Metanephros (tissue), 2 donors: ENCODE measurements around the gene MIAT. TPM values are rescaled to one million over a fixed set of nuclear protein-coding genes. Genes with fewer than 3 reads are reported as not detected.

Experiments used
- small RNA-seq: library from RNA; depleted of rRNA; stranded (forward); fragments of <200 nt; gene quantifications from one replicate; pipeline ENCODE3, GENCODE V24; 2014; ENCODE audit warnings: low replicate concordance
- total RNA-seq: library from RNA; depleted of rRNA; stranded (reverse); fragments of >200 nt; gene quantifications from one replicate; pipeline ENCODE4 v1.2.3, GENCODE V29; 2014

The MIAT gene
- 2.6 TPM for total RNA-seq

DNA sequence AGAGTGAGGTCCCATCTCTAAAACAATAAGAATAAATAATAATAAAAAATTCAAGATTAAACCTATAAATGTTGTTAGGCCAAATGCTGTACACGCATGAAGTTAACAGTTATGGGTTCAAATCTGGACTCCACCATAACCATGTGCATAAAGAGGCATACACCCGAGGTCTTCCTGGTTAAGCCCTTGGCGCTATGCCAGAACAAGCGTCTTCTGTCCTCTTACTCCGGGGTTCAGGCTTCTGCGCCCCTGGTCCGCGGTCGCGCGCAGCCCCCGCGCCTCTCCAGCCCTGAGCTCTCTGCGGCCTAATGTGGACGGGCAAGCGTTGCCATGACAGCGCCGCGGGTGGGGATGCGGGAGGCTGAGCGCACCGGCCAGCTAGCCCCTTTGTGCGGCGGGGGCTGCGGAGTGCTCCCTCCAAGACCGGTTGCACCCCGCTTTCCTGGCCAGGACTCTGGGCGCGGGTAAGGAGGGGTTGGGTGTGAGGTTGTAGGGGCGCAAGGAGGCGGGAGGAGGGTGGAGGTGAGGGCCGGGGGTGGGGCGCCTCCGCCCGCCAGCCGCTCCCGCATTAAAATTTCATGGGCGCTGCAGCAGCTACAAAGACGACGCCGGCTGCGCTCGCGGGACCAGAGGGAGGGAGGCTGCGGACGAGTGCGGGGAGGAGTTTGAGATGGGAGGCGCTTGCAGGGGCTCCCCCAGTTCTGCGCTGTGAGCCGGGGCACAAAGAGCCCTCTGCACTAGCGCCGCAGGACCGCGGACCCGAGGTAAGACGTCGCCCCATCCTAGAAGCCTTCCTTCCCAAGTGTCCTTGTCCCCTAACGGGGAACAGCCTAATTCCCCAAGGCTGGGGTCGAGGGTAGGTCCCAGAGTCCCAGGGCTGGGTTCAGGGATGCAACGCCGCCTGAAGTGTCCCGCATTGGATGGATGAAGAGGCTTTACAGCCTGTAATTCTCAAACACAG is at the start of gene MIAT:
TSS of gene MIAT (plus strand) at position 698 of the 961 bp plus-strand sequence.

DNA sequence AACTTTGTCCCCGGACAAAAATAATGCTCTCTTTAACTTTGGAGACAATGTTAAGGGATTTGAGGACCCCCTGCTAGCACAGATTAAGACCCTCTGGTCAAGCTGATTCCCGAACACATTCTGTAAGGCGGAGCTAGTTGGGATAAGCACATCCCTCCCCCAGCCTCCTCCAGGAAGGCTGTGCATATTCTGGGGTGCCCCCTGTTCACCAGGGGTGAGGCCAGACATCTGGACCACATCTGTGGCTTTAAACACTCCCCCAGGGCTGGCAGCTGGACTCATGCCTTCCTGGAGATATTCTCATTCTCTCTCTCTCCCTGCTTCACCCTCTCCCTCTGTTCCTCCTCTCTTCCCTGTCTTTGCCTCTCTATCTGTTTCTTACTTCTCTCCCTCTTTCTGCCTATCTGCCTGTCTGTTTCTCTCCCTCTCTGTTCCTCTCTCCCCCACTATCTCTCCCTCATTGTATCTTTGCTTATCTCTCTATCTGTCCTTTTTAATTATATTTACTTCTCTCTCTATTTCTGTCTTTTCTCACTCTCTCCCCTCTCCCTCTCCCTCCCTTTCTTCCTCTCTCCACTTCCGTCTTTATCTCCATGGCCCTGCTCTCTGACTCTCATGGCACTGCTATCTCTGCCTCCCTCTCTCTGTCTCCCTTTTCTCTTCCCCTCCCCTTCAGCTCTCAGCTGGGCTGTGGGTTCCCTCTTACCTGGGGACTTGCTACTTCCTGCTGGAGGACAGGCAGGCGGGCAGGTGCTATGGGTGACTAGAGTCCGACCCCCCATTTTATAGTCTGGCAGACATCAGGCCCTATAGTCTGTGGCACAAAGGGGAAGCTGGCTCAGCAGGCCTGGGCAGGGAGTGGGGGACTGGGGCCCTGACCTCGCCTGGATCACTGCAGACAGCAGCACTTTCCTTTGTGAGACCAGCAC is 39.9 kb upstream of the MIAT start, which contains the start of gene CRYBB1:
TSS of gene CRYBB1 (minus strand) at position 757 of the 929 bp plus-strand sequence. CDS start 1,708 bp downstream, outside the sequence.

DNA sequence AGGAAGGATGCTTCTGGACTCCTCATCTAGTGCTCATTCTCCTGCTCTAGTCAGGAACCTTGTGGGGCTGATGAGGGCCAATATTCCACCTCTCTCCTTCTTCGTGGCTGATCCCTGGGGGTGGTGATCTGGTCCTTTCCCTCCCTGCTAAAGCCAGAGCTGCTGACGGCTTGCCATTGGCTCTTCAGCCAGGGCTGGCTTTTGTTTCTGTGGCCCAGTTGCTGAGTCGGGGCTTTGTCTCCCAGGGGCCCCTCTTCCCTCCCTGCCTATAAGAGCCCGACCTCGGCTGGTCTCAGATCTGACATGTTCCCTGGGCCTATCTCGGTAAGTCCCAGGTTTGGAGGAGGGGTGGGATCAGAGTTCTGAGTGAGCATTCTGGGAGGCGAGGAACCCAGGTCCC is 35.7 kb upstream of the MIAT start, which contains the start of gene CRYBA4:
TSS of gene CRYBA4 (plus strand) at position 301 of the 400 bp plus-strand sequence. CDS start 634 bp downstream, outside the sequence.

Small RNA genes within 50 kb of the gene (small RNA-seq; reads per million reads assigned to genes)
- gene RF01874 = not detected

Other genes starting within 250 kb of the MIAT start
- gene ASPHD2, start 228.3 kb upstream of the MIAT start, total RNA-seq = 2.7 TPM
- 45.5 TPM for gene HPS4, start 173.8 kb upstream of the MIAT start, total RNA-seq
- gene SRRD, start 173.7 kb upstream of the MIAT start, total RNA-seq = 16.3 TPM
- gene TFIP11, start 145.1 kb upstream of the MIAT start, total RNA-seq = 22.8 TPM
- 48.9 TPM for gene TPST2, start 67.5 kb upstream of the MIAT start, total RNA-seq
- 0.70 TPM for gene CRYBB1, start 39.6 kb upstream of the MIAT start, total RNA-seq
- gene CRYBA4, start 35.6 kb upstream of the MIAT start, total RNA-seq = not detected